ENCODE measurements around the gene COG2.
"Not testable (repeated sequence)": the region's sequence is repeated elsewhere in the genome, so short reads cannot be mapped to it uniquely, and the experiment has no call there.

The COG2 gene

DNA sequence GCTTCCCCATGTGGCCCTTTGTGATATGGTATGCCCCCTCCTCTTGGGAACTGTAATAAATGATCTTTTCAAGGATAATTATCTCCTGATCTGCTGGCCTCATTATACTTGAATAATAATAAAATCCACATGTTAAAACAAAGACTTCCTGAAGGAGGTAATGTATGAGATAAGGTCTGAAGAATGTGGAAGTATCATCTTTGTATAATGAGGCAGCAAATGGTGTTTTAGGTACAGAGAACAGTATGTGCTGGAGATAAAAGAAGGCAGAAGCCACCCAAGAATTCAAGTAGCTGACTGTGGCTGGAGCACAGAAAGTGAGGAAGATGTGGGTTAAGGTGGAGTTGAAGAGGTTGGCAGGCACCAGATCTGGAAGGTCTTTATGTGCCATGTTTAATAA lies 12.8 kb upstream of the COG2 start:
- no peak for DNase-seq

DNA sequence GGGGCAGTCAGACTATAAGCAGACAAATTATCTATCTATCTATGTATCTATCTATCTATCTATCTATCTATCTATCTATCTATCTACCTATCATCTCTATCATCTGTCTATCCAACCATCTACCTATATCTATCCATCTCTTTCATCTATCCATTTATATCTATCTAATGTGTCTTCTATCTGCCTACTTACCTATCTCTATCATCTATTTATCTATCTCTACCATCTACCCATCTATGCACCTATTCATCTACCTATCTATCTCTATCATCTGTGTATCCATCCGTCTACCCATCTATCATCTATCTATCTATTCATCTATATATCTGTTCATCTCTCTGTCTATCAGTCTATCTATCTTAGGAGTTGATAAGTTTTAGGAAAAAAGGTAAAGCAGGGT lies 10.8 kb upstream of the COG2 start:
- DNase-seq = no peak

DNA sequence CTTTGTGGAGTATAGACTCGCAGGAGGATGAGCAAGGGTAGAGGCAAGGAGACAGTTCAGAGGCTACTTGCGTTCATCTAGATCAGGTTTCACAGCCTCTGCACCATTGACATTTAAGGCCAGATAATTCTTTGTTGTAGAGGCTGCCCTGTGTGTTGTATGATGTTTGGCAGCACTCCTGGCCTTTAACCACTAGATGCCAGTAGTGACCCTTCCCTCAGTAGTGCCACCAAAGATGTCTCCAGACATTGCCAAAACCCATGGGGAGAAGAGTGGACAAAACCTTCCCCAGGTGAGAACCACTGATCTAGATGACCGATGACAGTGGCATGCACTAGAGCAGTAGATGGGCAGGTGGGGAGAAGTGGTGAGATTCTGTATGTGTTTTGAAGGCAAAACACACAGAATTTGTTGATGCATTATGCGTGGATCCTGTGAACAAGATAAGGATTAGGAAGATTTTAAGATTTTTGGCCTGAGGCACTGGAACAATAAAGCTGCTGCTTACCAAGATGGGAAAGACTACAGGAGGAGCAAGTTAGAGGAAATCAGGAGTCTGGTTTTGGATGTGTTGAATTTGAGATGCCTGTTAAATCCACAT lies 9.9 kb upstream of the COG2 start:
- DNase-seq = no peak

DNA sequence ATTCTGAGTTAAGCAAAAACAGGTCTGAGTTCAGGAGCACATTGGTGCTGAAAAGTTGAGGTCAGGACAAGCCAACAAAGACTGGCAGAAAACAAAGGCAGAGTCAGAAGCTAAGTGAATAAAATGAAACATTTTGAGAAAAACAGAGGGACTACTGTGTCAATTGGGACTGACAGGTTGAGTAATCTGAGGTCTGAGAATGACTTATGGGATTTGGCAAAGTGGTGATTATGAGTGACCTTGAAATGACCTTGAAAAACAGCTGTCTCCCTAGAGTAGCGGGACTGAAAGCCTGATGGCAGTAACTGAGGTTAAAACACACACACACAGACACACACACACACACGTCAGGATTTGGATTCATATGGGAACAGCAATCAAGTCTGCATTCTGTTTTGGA lies 8.8 kb upstream of the COG2 start:
- no peak for DNase-seq

DNA sequence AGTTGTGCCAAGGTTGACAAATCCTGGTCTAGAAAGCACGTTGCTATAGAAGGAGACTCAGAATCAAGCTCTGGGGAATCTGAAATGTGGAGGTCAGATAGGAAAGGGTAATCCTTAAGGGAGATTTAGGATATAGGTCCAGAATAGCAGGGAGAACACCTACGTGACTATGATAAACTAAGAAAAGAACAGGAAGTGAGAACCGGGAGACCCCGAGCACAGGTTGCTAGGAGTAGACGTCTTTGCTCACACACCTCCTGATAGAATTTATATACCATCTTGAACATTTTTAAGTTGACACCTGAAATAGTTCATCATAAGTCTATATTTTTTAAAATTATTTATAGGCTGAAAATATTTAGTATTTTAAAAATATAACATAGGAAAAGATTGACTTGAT lies 7.9 kb upstream of the COG2 start:
- DNase-seq = no peak

DNA sequence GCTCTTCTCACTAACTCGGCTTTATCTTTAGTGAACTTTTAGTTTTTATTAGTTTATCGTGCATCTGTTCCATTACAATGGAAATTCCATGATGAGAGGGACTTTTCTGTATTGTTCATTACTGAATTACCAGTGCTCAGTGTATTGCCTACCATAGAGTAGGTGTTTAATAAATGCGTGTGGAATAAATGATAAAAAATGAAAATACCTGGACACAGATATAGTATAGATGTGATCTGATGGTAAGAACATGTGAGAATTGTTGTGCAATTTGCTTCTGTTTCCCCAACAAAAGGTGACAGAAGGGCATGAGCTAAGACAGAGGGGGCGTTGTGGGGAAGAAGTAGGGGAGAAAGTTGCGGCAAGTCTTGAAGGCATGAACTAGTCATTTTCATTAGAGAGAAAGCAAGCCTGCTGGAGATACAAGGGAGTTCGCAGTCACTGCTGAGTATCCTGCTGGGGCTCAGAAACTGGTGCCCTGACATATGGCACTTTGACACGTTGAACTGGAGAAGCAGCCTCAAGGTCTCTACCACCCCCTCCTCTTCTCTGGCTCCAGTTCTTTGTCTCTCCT lies 5.6 kb upstream of the COG2 start:
- DNase-seq = no peak

DNA sequence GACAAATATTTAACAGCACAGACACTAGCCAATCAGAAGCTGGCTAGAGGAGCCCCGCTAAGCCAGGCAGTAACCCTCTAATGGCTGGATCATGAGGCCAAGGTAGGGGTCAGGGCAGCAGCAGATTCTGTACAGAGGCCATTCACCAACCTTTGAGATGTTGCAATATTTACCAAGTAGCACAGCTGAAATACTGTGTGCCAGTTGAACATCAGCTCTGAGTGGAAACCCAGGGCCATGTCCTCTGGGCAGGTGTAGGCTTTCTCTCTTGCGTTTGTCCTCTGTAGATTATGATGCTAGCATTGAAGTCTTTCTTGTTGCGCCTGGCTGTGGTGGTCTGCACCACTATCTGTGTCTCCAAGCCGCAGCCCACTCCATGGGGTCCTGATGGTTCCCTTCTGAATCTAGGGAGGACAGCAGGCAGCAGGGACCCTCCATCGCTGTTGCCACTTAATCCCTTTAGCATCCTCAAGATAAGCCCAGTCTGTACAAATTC lies 2.5 kb upstream of the COG2 start:
- no peak for DNase-seq

DNA sequence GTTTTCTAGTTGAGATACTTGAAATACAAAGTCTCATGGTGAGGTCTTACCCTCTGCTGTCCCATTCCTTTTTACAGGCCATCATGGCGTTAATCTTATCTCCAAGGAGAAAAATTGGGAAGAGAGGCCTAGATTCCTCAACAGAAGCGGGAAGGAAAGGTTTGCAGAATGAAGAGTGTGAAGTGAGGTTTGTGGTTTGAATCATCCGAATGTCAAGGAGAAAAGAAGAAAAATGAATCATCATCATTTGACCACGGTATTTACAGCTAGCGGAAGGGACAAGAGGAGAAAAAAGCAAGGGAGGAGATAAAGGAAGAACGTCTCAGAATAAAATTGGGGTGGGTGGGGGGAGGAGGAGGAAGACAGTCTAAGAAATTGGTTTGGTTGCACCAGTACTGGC lies 935 bp upstream of the COG2 start:
- DNase-seq = no peak

DNA sequence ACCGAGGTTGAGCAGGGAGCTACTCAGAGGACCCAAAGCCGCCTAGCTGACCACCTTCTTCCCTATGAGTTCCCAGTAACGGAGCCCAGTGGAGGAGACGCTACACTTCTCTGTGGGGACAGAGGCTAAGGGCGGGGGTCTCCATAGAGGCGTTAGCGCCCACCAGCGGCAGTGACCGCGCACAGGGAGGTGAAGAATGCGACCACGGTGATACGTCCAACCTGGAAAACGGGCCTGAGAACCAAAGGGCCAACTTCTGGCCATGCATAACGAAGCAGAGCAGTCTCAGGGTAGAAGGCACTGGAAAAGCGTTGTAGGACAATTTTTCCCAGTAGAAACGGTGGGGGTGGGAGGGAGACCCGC lies 400 bp upstream of the COG2 start:
- DNase-seq = no peak

DNA sequence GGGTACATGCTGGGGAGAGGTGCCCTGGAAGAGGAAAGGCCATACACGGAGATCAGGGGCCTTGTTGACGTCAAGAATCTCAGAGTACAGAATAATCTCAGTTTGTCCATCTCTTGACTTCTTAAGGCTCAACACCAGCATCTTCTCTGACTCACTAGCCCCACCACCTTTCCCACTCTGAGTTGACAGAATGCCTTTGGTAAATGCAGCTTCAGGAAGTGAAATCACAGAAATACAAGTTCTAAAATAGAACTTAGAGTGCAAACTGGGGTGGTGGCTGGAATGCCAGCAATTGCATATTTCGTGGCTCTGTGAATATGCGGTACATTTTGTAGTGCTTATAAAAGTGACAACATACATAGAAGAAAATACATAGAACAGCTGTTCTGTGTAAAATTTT lies 1.6 kb downstream of the COG2 start:
- no peak for DNase-seq

DNA sequence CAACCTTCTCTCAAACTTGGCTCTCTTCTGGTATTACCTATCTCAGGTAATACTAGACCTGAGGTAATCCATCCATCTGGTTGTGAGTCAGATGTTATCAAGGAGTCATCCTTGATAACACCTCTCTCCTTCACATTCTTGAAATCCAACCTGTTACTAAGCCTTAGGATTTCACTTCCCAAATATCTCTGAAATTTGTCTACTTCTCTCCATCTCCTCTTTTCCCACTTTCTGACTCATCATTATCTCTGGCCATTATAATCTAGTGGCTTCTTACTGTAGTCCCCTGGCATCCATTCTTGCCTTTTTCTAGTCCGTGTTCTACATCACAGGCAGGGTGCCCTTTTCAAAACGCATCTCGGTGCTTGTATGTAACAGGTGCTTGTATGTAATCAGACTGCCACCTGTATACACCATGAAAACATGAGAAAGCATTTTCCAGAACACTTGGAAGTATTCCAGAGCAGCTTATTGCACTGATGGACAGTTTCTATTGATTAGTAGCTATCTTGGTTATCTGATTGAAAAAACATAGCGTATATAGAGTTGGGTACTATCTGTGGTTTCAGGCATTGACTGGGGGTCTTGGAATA lies 4.5 kb downstream of the COG2 start:
- DNase-seq = no peak

DNA sequence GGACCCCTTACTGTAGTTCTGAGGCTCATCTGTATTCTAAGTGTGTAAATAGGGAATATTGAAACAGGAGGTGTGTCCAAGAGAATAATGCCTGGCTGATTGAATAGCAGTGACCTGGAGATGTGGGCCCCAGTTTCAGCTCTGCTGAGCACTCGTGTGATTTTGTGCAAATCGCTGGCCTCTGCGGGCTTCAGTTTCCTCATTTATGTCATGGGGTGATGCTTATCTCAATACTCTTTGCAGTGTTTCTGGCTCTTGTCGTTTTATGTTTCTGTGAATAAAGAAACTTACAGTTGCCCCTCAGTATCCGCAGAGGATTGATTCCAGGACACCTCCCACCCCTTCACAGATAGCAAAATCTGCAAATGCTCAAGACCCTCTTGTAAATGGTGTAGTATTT lies 5.0 kb downstream of the COG2 start:
- no peak for DNase-seq

DNA sequence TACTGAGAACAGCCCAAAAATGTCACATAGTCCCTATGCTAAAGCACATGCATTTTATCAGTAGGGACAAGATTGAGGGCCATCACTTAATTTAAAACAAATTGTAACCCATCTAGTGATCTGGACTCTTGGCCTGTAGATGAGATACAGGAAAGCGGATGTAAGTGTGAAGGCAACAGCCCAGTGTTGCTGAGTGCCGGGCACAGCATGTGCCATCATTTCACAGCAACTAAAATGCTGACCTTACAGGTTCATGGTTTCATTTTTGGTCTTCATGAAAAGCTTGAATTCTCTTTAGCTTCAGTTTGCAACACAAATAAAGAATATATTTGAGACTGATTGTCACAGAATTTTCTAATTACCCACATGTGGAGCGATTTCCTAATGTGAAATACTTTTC lies 5.8 kb downstream of the COG2 start:
- no peak for DNase-seq

DNA sequence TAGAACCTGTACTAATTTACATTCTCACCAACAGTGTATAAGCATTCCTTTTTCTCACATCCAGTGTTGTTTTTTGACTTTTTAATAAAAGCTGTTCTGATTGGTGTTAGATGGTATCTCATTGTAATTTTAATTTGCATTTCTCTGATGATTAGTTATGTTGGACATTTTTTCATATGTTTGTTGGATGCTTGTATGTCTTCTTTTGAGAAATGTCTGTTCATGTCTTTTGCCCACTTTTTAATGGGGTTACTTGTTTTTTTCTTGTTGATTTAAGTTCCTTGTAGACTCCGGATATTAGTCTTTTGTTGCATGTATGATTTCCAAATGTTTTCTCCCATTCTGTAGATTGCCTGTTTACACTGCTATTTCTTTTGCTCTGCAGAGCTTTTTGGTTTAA lies 8.0 kb downstream of the COG2 start:
- no peak for DNase-seq

DNA sequence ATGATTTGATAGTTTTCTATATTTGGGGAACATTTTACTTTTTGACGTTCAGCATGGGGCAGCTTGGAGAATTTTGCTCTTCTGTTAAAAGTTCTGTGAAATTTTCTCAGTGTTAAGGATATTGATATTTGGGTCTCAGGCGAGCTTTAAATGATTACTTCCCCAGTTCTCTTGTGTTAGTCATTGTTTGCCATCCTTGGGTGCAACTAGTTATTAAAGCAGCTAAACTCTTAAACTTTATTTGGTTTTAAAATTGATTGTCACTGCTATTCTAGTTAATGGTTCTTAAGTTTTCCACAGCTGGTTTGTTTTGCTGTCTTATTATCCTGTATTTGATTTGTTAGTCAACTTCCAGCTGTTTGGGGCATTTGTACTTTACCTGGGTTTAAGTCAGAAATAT lies 9.0 kb downstream of the COG2 start:
- DNase-seq = no peak

DNA sequence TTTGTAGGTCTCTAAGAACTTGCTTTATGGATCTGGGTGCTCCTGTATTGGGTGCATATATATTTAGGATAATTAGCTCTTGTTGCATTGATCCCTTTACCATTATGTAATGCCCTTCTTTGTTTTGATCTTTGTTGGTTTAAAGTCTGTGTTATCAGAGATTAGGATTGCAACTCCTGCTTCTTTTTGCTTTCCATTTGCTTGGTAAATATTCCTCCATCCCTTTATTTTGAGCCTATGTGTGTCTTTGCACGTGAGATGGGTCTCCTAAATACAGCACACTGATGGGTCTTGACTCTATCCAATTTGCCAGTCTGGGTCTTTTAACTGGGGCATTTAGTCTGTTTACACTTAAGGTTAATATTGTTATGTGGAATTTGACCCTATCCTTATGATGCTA lies 14.4 kb downstream of the COG2 start:
- not testable (repeated sequence) for DNase-seq

DNA sequence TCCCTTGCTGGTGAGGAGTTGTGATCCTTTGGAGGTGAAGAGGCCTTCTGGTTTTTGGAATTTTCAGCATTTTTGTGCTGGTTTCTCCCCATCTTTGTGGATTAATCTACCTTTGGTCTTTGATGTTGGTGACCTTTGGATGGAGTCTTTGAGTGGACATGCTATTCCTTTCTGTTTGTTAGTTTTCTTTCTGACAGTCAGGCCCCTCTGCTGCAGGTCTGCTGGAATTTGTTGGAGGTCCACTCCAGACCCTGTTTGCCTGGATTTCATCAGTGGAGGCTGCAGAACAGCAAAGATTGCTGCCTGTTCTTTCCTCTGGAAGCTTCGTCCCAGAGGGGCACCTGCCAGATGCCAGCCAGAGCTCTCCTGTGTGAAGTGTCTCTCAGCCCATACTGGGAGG lies 15.8 kb downstream of the COG2 start:
- not testable (repeated sequence) for DNase-seq

DNA sequence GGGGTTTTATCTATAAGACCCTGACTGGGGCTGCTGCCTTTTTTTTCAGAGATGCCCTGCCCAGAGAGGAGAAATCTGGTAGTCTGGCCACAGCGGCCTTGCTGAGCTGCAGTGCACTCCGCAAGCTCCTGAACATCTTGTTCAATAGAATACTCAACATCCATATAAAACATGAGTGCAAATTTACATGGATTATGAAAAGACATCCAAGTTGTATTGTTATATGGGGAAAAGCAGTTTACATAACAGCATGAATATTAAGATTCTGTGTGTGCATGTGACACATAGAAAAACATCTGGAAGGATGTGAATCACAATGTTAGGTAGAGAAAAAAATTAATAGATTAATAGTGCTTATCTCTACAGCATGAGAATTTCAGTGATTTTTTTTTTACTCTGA lies 16.4 kb downstream of the COG2 start:
- DNase-seq = no peak

DNA sequence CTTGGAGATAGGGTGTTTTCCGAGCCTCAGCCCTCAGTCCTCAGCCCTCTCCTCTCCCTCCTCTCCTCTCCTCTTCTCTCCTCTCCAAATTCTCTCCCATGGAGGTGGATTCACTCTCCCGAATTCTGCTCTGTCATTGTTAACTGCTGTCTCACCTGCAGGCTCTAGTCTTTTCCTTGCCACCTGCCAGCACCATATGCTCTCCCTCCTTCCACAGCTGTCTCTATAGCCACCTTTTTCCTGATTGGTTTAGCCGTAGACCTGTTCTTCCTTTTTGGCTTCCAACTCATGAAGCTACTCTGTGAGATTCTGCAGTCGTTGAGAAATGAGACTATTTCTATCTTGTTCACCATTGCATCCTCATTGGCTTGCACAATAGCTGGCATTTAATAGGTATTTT lies 19.7 kb downstream of the COG2 start:
- no peak for DNase-seq

DNA sequence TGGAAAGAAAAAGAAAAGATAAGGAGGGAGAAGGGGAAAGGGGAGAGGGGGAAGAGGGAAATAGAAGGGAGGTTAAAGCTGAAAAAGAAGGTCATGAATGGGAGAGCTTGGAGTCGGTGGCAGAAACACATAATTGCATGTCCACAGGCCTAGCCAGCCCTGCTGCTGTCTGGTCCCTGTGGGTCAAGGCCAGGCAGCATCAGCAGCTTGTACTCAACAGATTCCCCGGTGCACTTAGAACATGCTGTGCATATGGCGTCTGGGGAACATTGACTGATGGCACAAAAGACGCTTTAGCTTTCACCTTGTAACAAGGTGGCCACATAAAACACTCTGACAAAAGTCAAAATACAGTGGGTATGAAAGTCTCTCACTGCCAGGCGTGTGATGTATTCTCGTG lies 25.9 kb downstream of the COG2 start:
- no peak for DNase-seq

DNA sequence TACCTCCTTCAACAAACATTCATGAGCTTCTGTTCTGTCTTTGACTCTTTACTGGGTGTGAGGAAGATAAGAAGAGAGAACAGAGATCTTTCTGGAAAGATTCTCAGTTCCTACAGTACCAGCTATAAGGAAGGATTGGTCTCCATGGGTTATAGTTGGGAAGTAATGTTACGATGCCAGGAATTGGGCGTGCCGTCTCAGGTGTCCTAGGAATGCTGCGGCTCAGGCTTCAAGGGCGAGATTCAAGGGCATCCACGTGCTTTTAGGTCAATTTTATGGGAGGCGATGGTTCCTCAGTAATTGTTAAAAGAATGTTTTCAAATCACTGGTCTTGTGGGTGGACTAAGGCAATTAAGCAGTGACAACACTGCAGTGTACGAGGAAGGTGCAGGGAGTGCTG lies 27.3 kb downstream of the COG2 start:
- no peak for DNase-seq

DNA sequence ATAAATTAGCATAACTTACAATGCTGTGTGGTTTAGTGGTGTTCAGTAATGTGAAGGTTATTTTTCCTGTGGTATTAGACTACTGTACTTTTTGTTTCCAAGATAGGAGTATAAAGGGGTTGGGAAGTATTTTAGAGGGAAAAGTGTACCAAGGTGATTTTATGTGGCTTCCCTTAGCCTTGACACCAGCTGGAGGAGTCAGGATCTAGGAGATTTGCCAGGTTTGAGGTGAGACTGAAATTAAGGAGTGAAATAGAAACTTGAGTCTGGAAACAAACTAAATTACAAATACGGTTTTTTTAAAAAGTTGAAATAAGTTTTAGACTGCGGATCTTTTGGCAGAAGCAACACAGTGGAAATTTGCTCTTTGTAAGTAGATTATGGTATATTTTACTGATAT lies 32.3 kb downstream of the COG2 start:
- no peak for DNase-seq

DNA sequence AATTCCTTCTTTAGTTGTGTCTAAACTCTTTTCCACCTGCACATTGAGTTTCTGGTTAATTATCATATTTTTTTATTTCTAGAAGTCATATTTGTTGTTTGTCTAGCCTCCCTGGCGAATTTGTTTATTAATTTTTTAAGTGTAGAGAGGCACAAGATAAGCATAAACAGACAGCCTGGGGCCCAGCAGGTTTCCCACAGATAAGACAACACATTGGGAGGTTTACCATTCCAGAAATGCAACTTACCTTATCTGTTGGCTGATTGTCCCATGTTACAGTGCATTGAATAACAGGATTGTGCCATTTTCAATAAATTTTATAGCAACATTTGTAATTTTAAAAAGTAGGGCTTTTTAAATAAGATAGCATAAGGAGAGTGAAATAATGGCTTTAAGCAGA lies 34.9 kb downstream of the COG2 start:
- no peak for DNase-seq

DNA sequence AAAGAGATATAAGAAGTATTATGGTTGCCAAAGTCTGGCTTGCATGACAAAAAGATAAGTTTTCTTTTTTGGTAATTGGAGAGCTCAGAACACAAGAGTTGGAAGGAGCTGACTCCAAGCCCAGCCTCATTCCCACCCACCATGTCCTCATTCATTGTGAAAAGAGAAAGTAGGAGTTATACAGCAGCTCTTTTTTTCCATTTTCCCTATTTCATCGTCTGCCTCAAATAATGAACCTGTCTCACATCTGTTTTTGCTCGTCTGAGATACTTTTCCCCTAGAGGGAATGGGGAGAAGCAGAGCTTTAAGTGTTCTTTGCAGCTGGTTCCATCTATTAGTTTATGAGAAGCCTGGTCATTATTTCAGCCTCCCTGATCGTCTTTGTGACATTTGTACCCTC lies 36.9 kb downstream of the COG2 start:
- DNase-seq = no peak

DNA sequence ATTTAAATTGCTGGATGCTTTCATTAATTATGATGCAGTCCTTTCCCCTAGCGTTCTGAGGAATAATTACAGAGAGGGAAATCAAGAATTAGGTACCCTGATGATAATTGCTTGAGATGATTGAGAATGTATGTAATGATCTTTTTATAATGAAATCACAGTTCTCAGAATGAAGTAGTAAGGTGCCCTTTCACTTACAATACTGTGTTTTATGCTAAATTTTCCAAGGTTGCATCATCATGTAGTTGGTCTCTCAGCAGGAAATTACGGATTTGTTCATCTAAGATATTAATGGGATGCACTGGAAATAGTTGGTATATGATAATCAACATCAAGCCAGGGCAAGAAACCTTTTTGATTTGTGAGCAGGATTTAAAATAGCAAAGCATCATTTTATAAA lies 37.5 kb downstream of the COG2 start:
- DNase-seq = no peak

All from amniotic stem cell (primary cell).